Neuron (in vitro differentiated cells): Measurements from ENCODE around the gene SNX14.

Experiments used
- H2AFZ ChIP-seq: one replicate; pipeline ENCODE4 v1.6.1; 2013; ENCODE audit warnings: low read depth, mild to moderate bottlenecking, inconsistent platforms, low read length, moderate library complexity
- H3K27me3 ChIP-seq: one replicate; pipeline ENCODE4 v1.6.1; 2013; ENCODE audit warnings: low read length; ENCODE audit not compliant: insufficient read depth
- H3K36me3 ChIP-seq: one replicate; pipeline ENCODE4 v1.6.1; 2013; ENCODE audit warnings: low read length; ENCODE audit not compliant: insufficient read depth
- H3K4me1 ChIP-seq: one replicate; pipeline ENCODE4 v1.6.1; 2013; ENCODE audit warnings: low read length; ENCODE audit not compliant: insufficient read depth
- H3K4me3 ChIP-seq: 2 replicates; pipeline ENCODE4 v1.5.1; 2013; ENCODE audit warnings: mild to moderate bottlenecking, low read length, moderate library complexity
- H3K9me3 ChIP-seq: one replicate; pipeline ENCODE4 v1.6.1; 2013; ENCODE audit warnings: low read length

Gene SNX14

DNA sequence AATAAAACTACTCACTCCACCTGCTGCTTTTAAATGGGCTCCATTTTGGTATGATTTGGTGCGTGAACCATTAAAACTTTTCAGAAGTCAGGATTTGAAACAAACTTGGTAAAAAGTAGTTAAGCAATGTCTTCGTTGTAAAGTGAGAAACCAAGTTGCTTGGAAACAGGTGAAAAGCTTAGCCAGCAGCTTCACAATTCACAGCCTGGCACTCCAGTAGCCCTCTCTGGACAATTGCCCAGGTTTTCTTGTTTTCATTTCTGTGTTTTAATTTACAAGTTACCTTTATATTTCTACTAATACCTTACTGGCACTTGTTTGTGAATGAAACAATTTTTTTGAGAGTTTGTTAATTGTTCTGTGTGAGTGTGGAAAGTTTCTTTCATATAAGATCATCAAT lies 131.0 kb downstream of the SNX14 start:
- no peak overlapping the region for H2AFZ ChIP-seq
- H3K4me1 ChIP-seq: peaks cover 9% of the 10 kb centered on the region
- no peaks in the 10 kb centered on the region for H3K36me3 ChIP-seq
- H3K27me3 ChIP-seq: no peaks in the 10 kb centered on the region
- H3K9me3 ChIP-seq: no peaks in the 10 kb centered on the region
- H3K4me3 ChIP-seq: no peak overlapping the region

DNA sequence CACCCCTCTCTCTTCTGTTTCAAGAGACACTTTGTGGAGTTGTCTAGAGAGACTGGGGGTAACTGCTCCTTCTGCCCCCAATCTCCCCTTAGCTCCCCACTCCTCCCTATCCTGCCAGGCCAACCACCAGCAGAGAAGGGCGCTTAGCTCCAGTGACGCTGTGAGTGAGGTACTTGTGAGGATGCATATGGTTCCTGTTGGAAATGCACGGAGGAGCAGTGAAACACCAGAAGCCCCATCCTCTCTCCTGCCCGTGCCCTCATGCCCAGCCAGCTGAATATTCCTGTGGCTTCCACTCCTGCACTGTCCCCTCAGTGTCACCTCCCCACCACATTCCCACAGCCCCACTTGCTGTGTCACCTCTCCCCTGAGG lies 131.9 kb downstream of the SNX14 start:
- Histone ChIP-seq H3K9me3 (no peaks in the 10 kb centered on the region), H3K4me1 (peaks cover 9% of the 10 kb centered on the region), H3K4me3 (no peak overlapping the region), H2AFZ (no peak overlapping the region), H3K27me3 (no peaks in the 10 kb centered on the region), H3K36me3 (no peaks in the 10 kb centered on the region)

DNA sequence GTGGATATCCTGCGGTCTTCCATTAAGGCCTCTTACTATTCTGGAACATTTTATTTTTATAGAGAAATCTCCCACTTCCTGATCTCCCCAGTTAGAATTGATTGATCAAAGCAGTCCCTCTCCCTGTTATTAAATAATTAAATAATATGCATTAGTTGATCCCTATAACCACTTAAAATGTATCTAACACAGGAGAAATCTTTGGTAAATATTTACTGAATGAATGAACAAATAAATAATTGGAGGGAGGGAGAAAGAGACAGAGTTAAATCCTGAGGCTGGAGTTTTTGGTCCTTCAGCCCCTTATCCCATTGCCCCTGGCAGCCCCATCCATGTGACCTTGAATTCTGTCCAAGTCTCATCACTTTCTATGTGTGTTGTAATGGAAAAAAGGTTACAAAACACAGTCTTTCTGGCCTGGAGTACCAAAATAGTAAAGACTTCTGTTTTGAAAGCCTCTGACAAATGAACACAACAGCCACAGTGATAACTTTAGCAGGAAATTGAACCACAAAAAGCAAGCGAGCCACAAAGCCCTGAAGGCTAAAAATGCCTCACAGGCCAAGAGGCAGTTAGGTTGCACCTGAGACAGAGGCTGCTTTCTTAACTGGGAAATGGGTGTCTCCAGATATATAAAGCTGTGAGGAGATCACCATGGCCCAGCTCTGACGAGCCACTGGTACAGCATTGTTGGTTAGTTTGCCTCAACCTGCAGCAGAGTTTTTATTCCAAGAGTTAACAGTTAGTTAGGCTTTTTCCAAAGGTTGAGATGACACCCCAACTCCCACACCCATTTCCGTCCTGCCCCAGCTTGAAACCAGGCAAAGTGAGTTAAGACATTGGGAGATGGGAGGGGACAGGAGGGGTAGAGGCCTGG lies 132.5 kb downstream of the SNX14 start:
- peaks cover 9% of the 10 kb centered on the region for H3K4me1 ChIP-seq
- H3K27me3 ChIP-seq: no peaks in the 10 kb centered on the region

DNA sequence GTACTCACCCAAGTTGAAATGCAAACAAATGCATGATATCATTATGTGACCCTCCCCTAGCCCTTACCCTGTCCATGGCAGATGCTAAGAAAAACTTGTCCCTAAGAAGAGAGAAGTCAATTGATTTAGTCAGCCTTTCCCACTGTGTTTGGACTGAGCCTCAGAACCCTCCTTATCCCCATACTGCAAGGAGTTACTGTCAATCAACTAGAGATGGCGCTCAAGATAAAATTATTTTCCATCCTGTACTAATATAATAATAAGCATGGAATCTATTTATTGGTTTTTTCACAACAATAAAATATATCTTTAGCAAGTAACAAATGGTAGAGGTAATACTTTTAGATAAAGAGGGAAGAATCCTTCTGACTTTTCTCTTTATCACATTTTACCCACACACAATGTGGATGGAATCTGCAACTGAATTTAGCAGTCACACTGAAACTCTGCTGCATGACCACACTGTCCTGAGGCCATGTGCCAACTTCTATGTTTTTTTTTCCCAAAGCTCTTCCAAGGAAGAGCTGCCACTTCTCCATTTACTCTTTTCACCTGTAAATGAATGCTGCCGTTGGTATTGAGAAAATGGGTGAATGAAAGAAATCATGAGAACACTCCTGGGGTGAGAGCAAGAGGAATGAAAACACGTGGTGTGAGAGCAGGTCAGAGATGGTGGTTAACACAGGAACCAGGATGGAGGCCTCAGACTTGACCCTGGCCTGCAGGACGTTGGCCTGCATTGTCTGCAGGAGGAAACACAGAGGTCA lies 133.3 kb downstream of the SNX14 start:
- Histone ChIP-seq H3K27me3 (no peaks in the 10 kb centered on the region), H3K4me3 (no peak overlapping the region), H3K36me3 (no peaks in the 10 kb centered on the region), H2AFZ (no peak overlapping the region), H3K4me1 (peaks cover 9% of the 10 kb centered on the region), H3K9me3 (no peaks in the 10 kb centered on the region)

More for the DNA sequence above, 132.5 kb downstream of the SNX14 start:
- Histone ChIP-seq H3K4me3 (no peak overlapping the region), H2AFZ (no peak overlapping the region), H3K36me3 (no peaks in the 10 kb centered on the region), H3K9me3 (no peaks in the 10 kb centered on the region)

DNA sequence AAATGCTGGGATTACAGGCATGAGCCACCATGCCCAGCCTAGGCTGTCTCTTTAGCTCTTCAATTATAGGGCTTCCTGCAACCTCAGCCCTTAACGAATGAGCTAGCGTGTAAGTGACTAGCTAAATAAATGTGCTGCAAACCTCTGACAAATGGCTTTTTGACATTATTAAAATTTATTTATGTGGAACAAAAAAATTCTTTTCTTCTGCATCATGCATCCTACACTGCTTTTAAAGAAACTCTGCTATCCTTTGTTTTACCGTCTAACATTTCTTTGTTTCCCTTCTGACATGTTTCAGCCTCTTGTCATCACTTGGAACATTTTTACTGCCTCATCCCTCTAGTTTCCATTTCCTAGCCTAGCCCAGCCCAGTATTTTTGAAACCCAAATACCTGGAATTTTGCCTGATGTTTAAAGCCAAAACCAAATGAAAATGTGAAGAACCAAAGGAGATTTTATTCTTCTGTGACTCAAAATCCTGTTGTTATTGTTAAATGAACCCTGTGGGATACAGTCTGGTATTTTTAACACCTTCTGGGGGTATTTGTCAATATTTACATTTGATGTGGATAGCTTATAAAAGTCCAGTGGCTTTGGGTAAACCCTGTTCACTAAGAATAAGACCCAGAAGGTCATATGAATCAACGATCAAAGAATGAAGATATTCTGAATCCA lies 134.3 kb downstream of the SNX14 start:
- Histone ChIP-seq H3K27me3 (no peaks in the 10 kb centered on the region), H3K4me3 (no peak overlapping the region), H3K9me3 (no peaks in the 10 kb centered on the region), H2AFZ (no peak overlapping the region), H3K4me1 (peaks cover 9% of the 10 kb centered on the region), H3K36me3 (no peaks in the 10 kb centered on the region)

DNA sequence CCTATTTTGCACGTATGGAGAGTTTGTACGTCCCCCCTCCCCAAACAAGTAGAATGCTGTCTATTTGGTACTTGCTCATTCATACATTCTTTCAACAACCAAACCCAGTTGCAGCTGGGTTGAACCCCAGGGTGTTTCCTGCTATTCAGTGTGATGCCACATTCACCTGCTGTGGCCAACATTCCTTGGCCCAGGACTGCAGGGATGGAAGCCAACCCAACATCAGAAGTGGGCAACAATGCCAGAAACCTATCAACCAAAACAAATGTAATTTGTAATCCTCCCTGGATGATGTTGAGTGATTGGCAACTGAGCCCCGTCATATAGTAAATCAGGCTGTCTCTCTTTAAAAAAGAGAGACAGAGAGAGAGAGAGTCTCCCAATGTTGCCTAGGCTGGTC lies 134.9 kb downstream of the SNX14 start:
- H3K4me1 ChIP-seq: peaks cover 4% of the 10 kb centered on the region

DNA sequence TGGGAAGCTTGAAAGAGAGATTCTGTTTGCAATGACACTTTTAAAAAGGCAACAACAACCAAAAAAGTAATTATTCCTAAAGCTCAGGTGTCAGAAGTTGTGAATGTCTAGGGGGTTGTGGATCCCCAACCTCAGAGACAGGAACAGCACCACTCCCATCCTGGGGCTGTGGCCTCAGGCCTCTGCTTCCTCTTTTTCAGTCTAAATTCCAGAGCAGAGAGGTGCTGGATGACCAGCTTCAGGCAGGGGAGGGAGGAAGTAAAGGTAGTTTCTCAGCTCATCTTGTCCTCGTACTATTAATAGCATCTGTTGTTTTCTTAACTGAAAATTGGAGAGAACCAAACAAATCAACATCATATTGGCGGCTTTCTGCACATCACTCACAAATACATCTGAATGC lies 135.5 kb downstream of the SNX14 start:
- Histone ChIP-seq H3K27me3 (peaks cover 3% of the 10 kb centered on the region), H2AFZ (no peak overlapping the region), H3K4me1 (peaks cover 4% of the 10 kb centered on the region), H3K9me3 (no peaks in the 10 kb centered on the region), H3K4me3 (no peak overlapping the region), H3K36me3 (no peaks in the 10 kb centered on the region)

More for the DNA sequence above, 134.9 kb downstream of the SNX14 start:
- Histone ChIP-seq H3K4me3 (no peak overlapping the region), H3K9me3 (no peaks in the 10 kb centered on the region), H2AFZ (no peak overlapping the region), H3K27me3 (no peaks in the 10 kb centered on the region), H3K36me3 (no peaks in the 10 kb centered on the region)

DNA sequence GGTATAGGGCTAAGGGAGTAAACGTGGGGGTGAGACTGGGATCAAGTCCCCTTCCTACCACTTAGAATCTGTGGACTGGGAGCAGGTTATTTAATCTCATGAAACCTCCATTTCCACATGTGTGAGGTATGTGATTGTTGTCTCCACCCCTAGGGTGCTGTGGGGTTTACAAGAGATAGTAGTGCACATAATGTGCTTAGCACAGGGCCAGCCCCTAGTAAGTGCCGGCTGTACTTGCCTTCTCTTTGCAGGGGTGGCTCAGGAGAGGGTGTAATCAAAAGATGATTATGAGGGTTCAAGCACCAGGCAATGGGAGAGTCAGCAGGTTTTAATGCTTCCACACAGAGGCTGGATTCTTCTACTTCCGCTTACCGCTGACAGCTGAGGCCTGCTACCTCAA lies 136.9 kb downstream of the SNX14 start:
- H3K9me3 ChIP-seq: no peaks in the 10 kb centered on the region
- H2AFZ ChIP-seq: no peak overlapping the region
- no peaks in the 10 kb centered on the region for H3K36me3 ChIP-seq
- H3K4me3 ChIP-seq: no peak overlapping the region
- peaks cover 4% of the 10 kb centered on the region for H3K4me1 ChIP-seq
- H3K27me3 ChIP-seq: peaks cover 14% of the 10 kb centered on the region
